Measurements from ENCODE around the gene TMEM203.

TMEM203 gene

GRCh38 chr9:137164370-137165249, 40.8 kb downstream of the TMEM203 start:
- no peak for TF ChIP-seq ZFX (IDR thresholded peaks at IDR 0.05; ENCODE audit: borderline replicate concordance)
- 0 out of 2 replicates have a peak overlapping the region, but pooled peaks have one; percentile 93 for H3K27ac ChIP-seq

GRCh38 chr9:137163805-137164204, 41.6 kb downstream of the TMEM203 start:
- peak overlapping the region; percentile 93 for H3K27ac ChIP-seq
- TF ChIP-seq CTCF (IDR thresholded peaks at IDR 0.05) (no peak), ZFX (IDR thresholded peaks at IDR 0.05; ENCODE audit: borderline replicate concordance) (no peak)

- TF ChIP-seq CTCF (IDR thresholded peaks at IDR 0.05) (no peak), ZFX (IDR thresholded peaks at IDR 0.05; ENCODE audit: borderline replicate concordance) (no peak)
- H3K27ac ChIP-seq = peak overlapping the region; percentile 93
Measured at GRCh38 chr9:137163365-137163715, 42.1 kb downstream of the TMEM203 start.

GRCh38 chr9:137162505-137163364, 42.7 kb downstream of the TMEM203 start:
- TF ChIP-seq ZFX (IDR thresholded peaks at IDR 0.05; ENCODE audit: borderline replicate concordance) = no peak
- TF ChIP-seq CTCF (IDR thresholded peaks at IDR 0.05) = peak; percentile 37

GRCh38 chr9:137161558-137162486, 43.6 kb downstream of the TMEM203 start:
- H3K27ac ChIP-seq = peak overlapping the region; percentile 93

More at GRCh38 chr9:137162505-137163364, 42.7 kb downstream of the TMEM203 start:
- peak overlapping the region; percentile 93 for H3K27ac ChIP-seq

GRCh38 chr9:137160716-137161557, 44.5 kb downstream of the TMEM203 start:
- peak overlapping the region; percentile 93 for H3K27ac ChIP-seq
- TF ChIP-seq CTCF (IDR thresholded peaks at IDR 0.05) (no peak; the same call in 1 of the 2 replicates), ZFX (IDR thresholded peaks at IDR 0.05; ENCODE audit: borderline replicate concordance) (no peak)

More at GRCh38 chr9:137161558-137162486, 43.6 kb downstream of the TMEM203 start:
- TF ChIP-seq ZFX (IDR thresholded peaks at IDR 0.05; ENCODE audit: borderline replicate concordance) (no peak), CTCF (IDR thresholded peaks at IDR 0.05) (no peak)

Measured in 22Rv1 (cell line).